ENCODE measurements around the gene MAPK14.

DNA sequence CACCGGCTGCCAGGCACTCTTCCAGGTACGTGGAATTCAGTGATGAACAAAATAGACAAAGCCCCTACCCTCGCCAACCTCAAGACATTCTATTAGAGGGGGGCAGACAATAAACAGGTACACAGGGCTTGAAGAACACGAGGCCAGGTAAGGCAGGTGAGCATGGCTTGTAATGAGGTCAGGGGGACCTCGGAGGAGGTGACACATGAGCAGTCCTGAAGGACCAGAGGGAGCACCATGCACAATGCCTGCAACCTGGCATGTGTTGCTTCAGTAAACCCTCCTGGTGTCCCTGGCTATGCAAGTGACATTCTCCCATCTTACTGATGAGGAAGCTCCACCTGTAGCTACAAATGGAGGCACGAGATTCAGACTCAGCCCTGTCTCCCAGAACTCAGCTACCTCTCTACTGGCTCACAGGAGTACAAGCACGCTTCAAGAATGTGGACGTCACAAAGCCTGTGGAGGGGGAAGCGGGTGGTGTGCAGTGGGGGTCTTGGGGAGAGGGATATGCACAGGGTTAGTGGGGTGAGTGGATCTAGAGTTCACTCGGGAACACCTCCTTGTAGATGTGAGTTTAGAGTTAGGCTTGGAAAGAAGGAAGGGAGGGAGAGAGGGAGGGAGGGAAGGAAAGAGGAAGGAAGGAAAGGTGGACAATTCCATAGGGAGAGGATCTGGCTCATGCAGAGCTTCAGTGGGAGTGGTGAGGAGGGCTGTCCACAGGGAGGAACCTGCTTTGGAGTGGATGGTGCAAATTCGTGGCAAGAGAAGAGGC is 95.1 kb downstream of the MAPK14 start:
- TF ChIP-seq, protein P1, sequence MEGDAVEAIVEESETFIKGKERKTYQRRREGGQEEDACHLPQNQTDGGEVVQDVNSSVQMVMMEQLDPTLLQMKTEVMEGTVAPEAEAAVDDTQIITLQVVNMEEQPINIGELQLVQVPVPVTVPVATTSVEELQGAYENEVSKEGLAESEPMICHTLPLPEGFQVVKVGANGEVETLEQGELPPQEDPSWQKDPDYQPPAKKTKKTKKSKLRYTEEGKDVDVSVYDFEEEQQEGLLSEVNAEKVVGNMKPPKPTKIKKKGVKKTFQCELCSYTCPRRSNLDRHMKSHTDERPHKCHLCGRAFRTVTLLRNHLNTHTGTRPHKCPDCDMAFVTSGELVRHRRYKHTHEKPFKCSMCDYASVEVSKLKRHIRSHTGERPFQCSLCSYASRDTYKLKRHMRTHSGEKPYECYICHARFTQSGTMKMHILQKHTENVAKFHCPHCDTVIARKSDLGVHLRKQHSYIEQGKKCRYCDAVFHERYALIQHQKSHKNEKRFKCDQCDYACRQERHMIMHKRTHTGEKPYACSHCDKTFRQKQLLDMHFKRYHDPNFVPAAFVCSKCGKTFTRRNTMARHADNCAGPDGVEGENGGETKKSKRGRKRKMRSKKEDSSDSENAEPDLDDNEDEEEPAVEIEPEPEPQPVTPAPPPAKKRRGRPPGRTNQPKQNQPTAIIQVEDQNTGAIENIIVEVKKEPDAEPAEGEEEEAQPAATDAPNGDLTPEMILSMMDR (conservative IDR thresholded peaks at IDR 0.05 in 1 of 2, IDR thresholded peaks at IDR 0.05 in 1 of 2; ENCODE audit: low read depth in 1 of 2, low read length in 2 of 2) = no peak
- TF ChIP-seq EZH2 (IDR thresholded peaks at IDR 0.05; ENCODE audit: low read length, missing control alignments) = no peak

All from fibroblast of lung (primary cell).